Thymus (tissue), 11 donors: ENCODE measurements around the gene RIT2. TPM values are rescaled to one million over a fixed set of nuclear protein-coding genes. Genes with fewer than 3 reads are reported as not detected.
"Not testable (repeated sequence)": the region's sequence is repeated elsewhere in the genome, so short reads cannot be mapped to it uniquely, and the experiment has no call there.

Source experiments
- DNase-seq, 9 donors: peaks; one replicate each; pipeline ENCODE4 v3.0.0-alpha.2; 2013; ENCODE audit warnings: low spot score in 9 of 9, low read depth in 6 of 9, missing footprints in 1 of 9
- H3K27ac ChIP-seq, 2 donors: one replicate each; pipeline ENCODE4 v1.5.1; 2013; ENCODE audit warnings: control low read depth in 1 of 2, low read depth in 1 of 2, low read length in 1 of 2, mild to moderate bottlenecking in 1 of 2, moderate library complexity in 1 of 2
- H3K27me3 ChIP-seq, 2 donors: one replicate each; pipeline ENCODE4 v1.5.1; 2013; ENCODE audit warnings: low read length in 1 of 2; ENCODE audit not compliant: control insufficient read depth in 2 of 2, insufficient read depth in 1 of 2
- H3K36me3 ChIP-seq, 2 donors: one replicate each; pipeline ENCODE4 v1.5.1; 2013; ENCODE audit warnings: low read length in 1 of 2, mild to moderate bottlenecking in 1 of 2, moderate library complexity in 1 of 2; ENCODE audit not compliant: control insufficient read depth in 2 of 2, insufficient read depth in 2 of 2
- H3K4me1 ChIP-seq, 2 donors: one replicate each; pipeline ENCODE4 v1.5.1; 2013; ENCODE audit warnings: low read length in 2 of 2; ENCODE audit not compliant: control insufficient read depth in 2 of 2, insufficient read depth in 2 of 2
- H3K4me3 ChIP-seq, 2 donors: one replicate each; pipeline ENCODE4 v1.5.1; 2013; ENCODE audit warnings: low read length in 2 of 2, control low read depth in 1 of 2, mild to moderate bottlenecking in 1 of 2
- H3K9me3 ChIP-seq, 2 donors: one replicate each; pipeline ENCODE4 v1.5.1; 2013; ENCODE audit warnings: low read length in 1 of 2, mild to moderate bottlenecking in 1 of 2; ENCODE audit not compliant: control insufficient read depth in 2 of 2, insufficient read depth in 1 of 2
- WGBS: extraction: QIAGEN DNeasy Blood & Tissue Kit; methylation state at CpG from one replicate; pipeline ENCODE4 v1.1.7; 2013; 5-methylcytosine and 5-hydroxymethylcytosine counted together
- polyA plus RNA-seq: library from polyadenylated mRNA; stranded (reverse); fragments of 200-250 nt; gene quantifications from one replicate; pipeline ENCODE4 v1.2.3, GENCODE V29; 2013
- total RNA-seq: library from RNA; stranded (reverse); fragments of 120-200 nt; gene quantifications from one replicate; pipeline ENCODE4 v1.2.4, GENCODE V29; 2013
- donor health status: healthy.

RIT2 gene
- total and polyA plus RNA-seq, 2 donors, result 0.16 TPM; not detected in 1

GRCh38 chr18:42795213-42795789, 320.2 kb downstream of the RIT2 start:
- H3K9me3 ChIP-seq, H3K27me3 ChIP-seq, DNase-seq, H3K4me3 ChIP-seq, H3K27ac ChIP-seq, H3K4me1 ChIP-seq, H3K36me3 ChIP-seq: not testable (repeated sequence)
- 92% methylated on average over 33 of the region's 33 CpGs for WGBS

- Histone ChIP-seq H3K4me1 (no peaks in the 10 kb centered on the region), H3K27ac (no peak overlapping the region), H3K9me3 (no peaks in the 10 kb centered on the region), H3K27me3 (no peaks in the 10 kb centered on the region), H3K36me3 (no peaks in the 10 kb centered on the region), H3K4me3 (no peak overlapping the region)
- DNase-seq, result no peak
These were observed 322.8 kb downstream of the RIT2 start for GRCh38 chr18:42792731-42793130.

GRCh38 chr18:42784632-42785031, 330.9 kb downstream of the RIT2 start:
- H3K4me1 ChIP-seq, result no peaks in the 10 kb centered on the region
- DNase-seq, result no peak
- no peaks in the 10 kb centered on the region for H3K36me3 ChIP-seq
- no peak overlapping the region for H3K27ac ChIP-seq
- H3K27me3 ChIP-seq, result no peaks in the 10 kb centered on the region
- no peaks in the 10 kb centered on the region for H3K9me3 ChIP-seq
- WGBS, result 85% methylated on average over 2 of the region's 2 CpGs
- no peak overlapping the region for H3K4me3 ChIP-seq

- no peak overlapping the region for H3K4me3 ChIP-seq
- WGBS, result 88% methylated on average over 4 of the region's 4 CpGs
- H3K27ac ChIP-seq, result no peak overlapping the region
- no peaks in the 10 kb centered on the region for H3K27me3 ChIP-seq
- no peaks in the 10 kb centered on the region for H3K9me3 ChIP-seq
- no peaks in the 10 kb centered on the region for H3K4me1 ChIP-seq
- no peaks in the 10 kb centered on the region for H3K36me3 ChIP-seq
- no peak for DNase-seq
These were observed 332.6 kb downstream of the RIT2 start for GRCh38 chr18:42782929-42783328.

GRCh38 chr18:42781298-42781815, 334.1 kb downstream of the RIT2 start:
- no peak overlapping the region for H3K4me3 ChIP-seq
- no peaks in the 10 kb centered on the region for H3K27me3 ChIP-seq
- H3K36me3 ChIP-seq, result no peaks in the 10 kb centered on the region
- H3K27ac ChIP-seq, result no peak overlapping the region
- 91% methylated on average over 5 of the region's 5 CpGs for WGBS
- no peak for DNase-seq
- no peaks in the 10 kb centered on the region for H3K4me1 ChIP-seq
- H3K9me3 ChIP-seq, result no peaks in the 10 kb centered on the region

- no peak overlapping the region for H3K27ac ChIP-seq
- DNase-seq, result no peak
- no peak overlapping the region for H3K4me3 ChIP-seq
- H3K9me3 ChIP-seq, result no peaks in the 10 kb centered on the region
- no peaks in the 10 kb centered on the region for H3K36me3 ChIP-seq
- H3K4me1 ChIP-seq, result no peaks in the 10 kb centered on the region
- no peaks in the 10 kb centered on the region for H3K27me3 ChIP-seq
These were observed 335.3 kb downstream of the RIT2 start for GRCh38 chr18:42780171-42780570.

GRCh38 chr18:42778445-42779042, 336.9 kb downstream of the RIT2 start:
- DNase-seq, result no peak
- no peak overlapping the region for H3K27ac ChIP-seq
- no peaks in the 10 kb centered on the region for H3K27me3 ChIP-seq
- no peak overlapping the region for H3K4me3 ChIP-seq
- no peaks in the 10 kb centered on the region for H3K36me3 ChIP-seq
- WGBS, result 77% methylated on average over 4 of the region's 4 CpGs
- H3K9me3 ChIP-seq, result no peaks in the 10 kb centered on the region
- H3K4me1 ChIP-seq, result no peaks in the 10 kb centered on the region

- H3K4me1 ChIP-seq, result no peaks in the 10 kb centered on the region
- H3K27me3 ChIP-seq, result no peaks in the 10 kb centered on the region
- no peak overlapping the region for H3K27ac ChIP-seq
- H3K9me3 ChIP-seq, result no peaks in the 10 kb centered on the region
- no peak overlapping the region for H3K4me3 ChIP-seq
- no peak for DNase-seq
- no peaks in the 10 kb centered on the region for H3K36me3 ChIP-seq
These were observed 337.5 kb downstream of the RIT2 start for GRCh38 chr18:42778024-42778423.

GRCh38 chr18:42773870-42774269, 341.6 kb downstream of the RIT2 start:
- no peak overlapping the region for H3K27ac ChIP-seq
- 12% methylated on average over 1 of the region's 1 CpG for WGBS
- DNase-seq, result no peak
- no peaks in the 10 kb centered on the region for H3K9me3 ChIP-seq
- no peaks in the 10 kb centered on the region for H3K36me3 ChIP-seq
- no peak overlapping the region for H3K4me3 ChIP-seq
- no peaks in the 10 kb centered on the region for H3K27me3 ChIP-seq
- H3K4me1 ChIP-seq, result no peaks in the 10 kb centered on the region
